Panc1 (cell line): ENCODE data around the gene RAB27B. TPM values are rescaled to one million over a fixed set of nuclear protein-coding genes. Genes with fewer than 3 reads are reported as not detected.

ENCODE experiments used
- ATAC-seq: fragments of 200-7000 bp; cut with Tn5 transposase; 2 replicates; pipeline ENCODE4 v1.9.1; 2020; ENCODE audit warnings: mild to moderate bottlenecking, moderate library complexity
- Bru-seq: library from RNA; stranded (reverse); fragments of 400-500 nt; gene quantifications from one replicate; lab custom pipeline; 2021; lab: Mats Ljungman, UMichigan
- BruChase-seq, 2 experiments: library from RNA; stranded (reverse); fragments of 400-500 nt; gene quantifications; one replicate each; lab custom pipeline; 2021; lab: Mats Ljungman, UMichigan
- BruUV-seq: library from RNA; stranded (reverse); fragments of 400-500 nt; replicated peaks from 2 replicates; lab custom pipeline; 2021; lab: Mats Ljungman, UMichigan
- CTCF ChIA-PET: fragments of 300-600 bp; sonication (Branson Sonifier 250); formaldehyde crosslinking; loops from one replicate; lab custom pipeline; 2022; ENCODE audit warnings: antibody characterized with exemption; lab: Charles Lee
- POLR2A ChIA-PET: fragments of 300-600 bp; sonication (Branson Sonifier 250); formaldehyde crosslinking; loops from one replicate; lab custom pipeline; 2022; ENCODE audit warnings: antibody characterized with exemption; lab: Charles Lee
- DNase-seq: peaks from one replicate; pipeline ENCODE4 v3.0.0-alpha.2; 2010; ENCODE audit warnings: low read depth, low spot score
- H3K27ac ChIP-seq: 2 replicates; pipeline ENCODE4 v1.5.1; 2011; ENCODE audit warnings: mild to moderate bottlenecking, low read length, inconsistent platforms
- H3K27me3 ChIP-seq: fragments of 200-500 bp; sonication (Bioruptor generic); 2 replicates; pipeline ENCODE4 v1.6.0; 2014; ENCODE audit warnings: low read length, inconsistent platforms; ENCODE audit not compliant: control insufficient read depth, insufficient read depth
- H3K36me3 ChIP-seq: fragments of 200-500 bp; sonication (Bioruptor generic); 2 replicates; pipeline ENCODE4 v1.5.1; 2014; ENCODE audit warnings: inconsistent platforms, mild to moderate bottlenecking, low read length, moderate library complexity; ENCODE audit not compliant: control insufficient read depth, insufficient read depth
- H3K4me1 ChIP-seq: 2 replicates; pipeline ENCODE4 v1.5.1; 2011; ENCODE audit warnings: inconsistent platforms, mild to moderate bottlenecking, low read length, moderate library complexity; ENCODE audit not compliant: control insufficient read depth, insufficient read depth
- H3K4me3 ChIP-seq, 2 experiments: 2 replicates each; pipeline ENCODE4 v1.5.1; 2011 to 2012; ENCODE audit warnings: low read depth in 2 of 2, low read length in 2 of 2, mild to moderate bottlenecking in 2 of 2, inconsistent platforms in 1 of 2, moderate library complexity in 1 of 2
- H3K9me3 ChIP-seq: fragments of 200-500 bp; sonication (Bioruptor generic); 2 replicates; pipeline ENCODE4 v1.5.1; 2014; ENCODE audit warnings: low read depth, mild to moderate bottlenecking, inconsistent platforms, low read length, moderate library complexity; ENCODE audit not compliant: control insufficient read depth, insufficient read depth
- CTCF ChIP-seq: fragments of 450-650 bp; IDR thresholded peaks from 2 replicates; pipeline ENCODE4 v1.5.1; 2017; ENCODE audit warnings: mild to moderate bottlenecking
- POLR2AphosphoS5 ChIP-seq: IDR thresholded peaks from 2 replicates; pipeline ENCODE4 v1.6.1; 2012; ENCODE audit warnings: mild to moderate bottlenecking, low read depth, low read length, moderate library complexity
- REST ChIP-seq, 2 experiments: IDR thresholded peaks; 2 replicates each; pipeline ENCODE4 v1.6.1; 2011 to 2012; ENCODE audit warnings: low read depth in 2 of 2, control low read depth in 1 of 2, low read length in 1 of 2, mild to moderate bottlenecking in 1 of 2, moderate library complexity in 1 of 2; ENCODE audit not compliant: insufficient read depth in 1 of 2
- SIN3A ChIP-seq: IDR thresholded peaks from 2 replicates; pipeline ENCODE4 v1.6.1; 2012; ENCODE audit warnings: low read depth, mild to moderate bottlenecking, low read length, moderate library complexity, borderline replicate concordance; ENCODE audit not compliant: insufficient read depth
- TCF7L2 ChIP-seq: IDR thresholded peaks from 2 replicates; pipeline ENCODE4 v1.6.1; 2011; ENCODE audit warnings: mild to moderate bottlenecking, low read depth, low read length, inconsistent platforms
- in situ Hi-C: cut with HindIII; loops from 2 replicates; pipeline ENCODE4 v1.10.0; 2016; ENCODE audit warnings: low sequenced_read_pairs, low pct_unique_long_range_greater_than_20kb
- intact Hi-C: fragments of 100-400 bp; cut with micrococcal nuclease; formaldehyde crosslinking; loops from one replicate; pipeline ENCODE4 v1.10.0; 2022; ENCODE audit not compliant: unreplicated experiment
- long read RNA-seq: library from polyadenylated mRNA; unstranded; transcript quantifications from one replicate; pipeline ENCODE4 v2.0.0, GENCODE V29; 2021; ENCODE audit not compliant: unreplicated experiment
- polyA plus RNA-seq: library from polyadenylated mRNA; unstranded; fragments of >200 nt; gene quantifications from one replicate; pipeline ENCODE4 v1.2.1, GENCODE V29; 2012; ENCODE audit warnings: missing spikeins; ENCODE audit not compliant: insufficient read length
- total RNA-seq: library from RNA; stranded (reverse); gene quantifications from one replicate; pipeline ENCODE4 v1.2.1, GENCODE V29; 2021; ENCODE audit not compliant: unreplicated experiment

RAB27B gene
- total RNA-seq (3.9 TPM), Bru-seq, nascent RNA (percentile 42 among the genes with signal in this experiment), BruChase-seq, experiment 1, labeled RNA remaining after a 2-hour chase (percentile 45 among the genes with signal in this experiment), BruChase-seq, experiment 2, labeled RNA remaining after a 6-hour chase (percentile 53 among the genes with signal in this experiment)
- 2.0 TPM for polyA plus RNA-seq
- long read RNA-seq, full-length matches to known transcripts, result 1 of 3 reads
- long read RNA-seq, partial matches to known transcripts, result 1 of 3 reads
- long read RNA-seq, other reads (novel, unspliced or antisense), result 1 of 3 reads

- Histone ChIP-seq H3K4me1 (no peaks in the 10 kb centered on the region), H3K27ac (peak within 1 kb of the TSS; percentile 34; the same call in 1 of the 2 replicates), H3K27me3 (no peaks in the 10 kb centered on the region), H3K9me3 (no peaks in the 10 kb centered on the region), H3K4me3 (peak within 1 kb of the TSS; percentile 53 to 74), H3K36me3 (no peaks in the 10 kb centered on the region)
- TF ChIP-seq CTCF, result no peak
- peak; percentile 57; the same call in 1 of the 2 replicates for TF ChIP-seq TCF7L2
- no peak for TF ChIP-seq SIN3A
- no peak for TF ChIP-seq POLR2AphosphoS5
- TF ChIP-seq REST (IDR thresholded peaks at IDR 0.05; ENCODE audit: insufficient read depth in 1 of 2, low read depth in 2 of 2, low read length in 1 of 2), result no peak
- POLR2A ChIA-PET, result interaction anchor here (0.5 kb wide), 1 partner anchor 16 kb away, joined by 3 read pairs; no protein-coding TSS in a partner anchor
- CTCF ChIA-PET, result no interaction called here
- ATAC-seq (peak; percentile 94), DNase-seq (no peak)
- intact Hi-C loops, result no loop called here
- in situ Hi-C loops, result no loop called here
- BruUV-seq, result no TSS peak
These were observed at the start of gene RAB27B for GRCh38 chr18:54828281-54828881. RAB27B (plus strand) TSS chr18:54828477; CDS start chr18:54877586, 49,109 bp downstream.

GRCh38 chr18:54780285-54780861 lies 47.9 kb upstream of the RAB27B start:
- Histone ChIP-seq H3K4me3 (no peak overlapping the region), H3K27ac (no peak overlapping the region), H3K4me1 (peaks cover 8% of the 10 kb centered on the region), H3K9me3 (no peaks in the 10 kb centered on the region), H3K27me3 (no peaks in the 10 kb centered on the region), H3K36me3 (no peaks in the 10 kb centered on the region)
- POLR2A ChIA-PET, result no interaction called here
- ATAC-seq, result no peak
- intact Hi-C loops (no loop called here), in situ Hi-C loops (no loop called here)
- CTCF ChIA-PET, result no interaction called here
- TF ChIP-seq REST (IDR thresholded peaks at IDR 0.05; ENCODE audit: insufficient read depth in 1 of 2, low read depth in 2 of 2, low read length in 1 of 2), result no peak
- no peak for TF ChIP-seq TCF7L2
- no peak for TF ChIP-seq CTCF
- no peak for TF ChIP-seq SIN3A
- TF ChIP-seq POLR2AphosphoS5, result no peak
- no peak for DNase-seq
- no TSS peak for BruUV-seq
